Measurements from ENCODE around the gene MYPN. TPM values are rescaled to one million over a fixed set of nuclear protein-coding genes. Genes with fewer than 3 reads are reported as not detected.
A peak's percentile ranks its signal among the peaks of the same experiment; 100 is the strongest.

Gene MYPN
- total RNA-seq, 1 experiment from 2014 or later, result not detected

- Histone ChIP-seq H2BK15ac (ENCODE audit: low read depth, low read length) (no peak overlapping the region), H3K9ac (ENCODE audit: extremely low read depth, insufficient read length, low read length) (no peak overlapping the region), H3K79me2 (ENCODE audit: insufficient read depth, low read length) (no peaks in the 10 kb centered on the region), H3K27me3 (ENCODE audit: insufficient read depth, low read length) (no peaks in the 10 kb centered on the region), H3K23me2 (ENCODE audit: insufficient read length, low read depth, low read length, poor library complexity, severe bottlenecking) (no peaks in the 10 kb centered on the region), H3K4ac (ENCODE audit: low read depth, low read length) (no peak overlapping the region), H2BK20ac (ENCODE audit: low read depth, low read length, poor library complexity, severe bottlenecking) (no peak overlapping the region), H3K9me3 (ENCODE audit: control insufficient read depth, low read depth, low read length) (no peaks in the 10 kb centered on the region), H2AK5ac (ENCODE audit: insufficient read length, low read length) (no peak overlapping the region), H3K4me1 (ENCODE audit: insufficient read depth, low read length) (no peaks in the 10 kb centered on the region; the same call in 1 of the 2 replicates), H3K4me2 (ENCODE audit: insufficient read depth, insufficient read length, low read length) (no peak overlapping the region), H4K20me1 (ENCODE audit: control insufficient read depth, insufficient read depth, insufficient read length) (no peaks in the 10 kb centered on the region), H3K27ac (ENCODE audit: insufficient read length, low read depth, low read length) (no peak overlapping the region), H2BK12ac (ENCODE audit: insufficient read length, low read depth, low read length) (no peak overlapping the region), H3T11ph (ENCODE audit: low read length) (no peak overlapping the region), H3K23ac (ENCODE audit: insufficient read length, low read depth, low read length) (no peak overlapping the region), H3K14ac (ENCODE audit: insufficient read depth, low read length) (no peak overlapping the region), H2BK5ac (ENCODE audit: insufficient read length, low read length) (no peak overlapping the region), H2BK120ac (ENCODE audit: low read depth, low read length, poor library complexity, severe bottlenecking) (no peak overlapping the region), H4K91ac (ENCODE audit: insufficient read length, low read depth, low read length) (no peak overlapping the region), H4K8ac (replicated peaks; ENCODE audit: insufficient read length, low read depth, low read length) (no peak overlapping the region), H3K18ac (ENCODE audit: insufficient read length, low read depth, low read length) (no peak overlapping the region), H3K79me1 (ENCODE audit: insufficient read depth, low read depth, low read length, poor library complexity, severe bottlenecking) (no peaks in the 10 kb centered on the region), H4K5ac (ENCODE audit: insufficient read length, low read depth, low read length) (no peak overlapping the region), H3K56ac (ENCODE audit: insufficient read length, low read depth, low read length) (no peak overlapping the region), H2AFZ (ENCODE audit: low read length) (no peak overlapping the region)
- Mint-ChIP-seq H3K4me3 (no peak overlapping the region), H3K4me1 (peaks cover 4 to 11% of the 10 kb centered on the region in 2 experiments; a peak in 2 of 4 replicates), H3K27me3 (ENCODE audit: low read depth) (no peaks in the 10 kb centered on the region), H3K9me3 (no peaks in the 10 kb centered on the region), H3K27ac (no peak overlapping the region), H3K36me3 (ENCODE audit: insufficient read depth in 1 of 3, low read depth in 3 of 3) (peaks cover 0 to 4% (median 0%) of the 10 kb centered on the region in 3 experiments; a peak in 1 of 7 replicates)
- DNase-seq, result peak; percentile 39
- WGBS (ENCODE audit: extremely low coverage, insufficient read length, low lambda C conversion rate), result no CpG with 5 or more reads among the region's 4 CpGs
- TF ChIP-seq CTCF (conservative IDR thresholded peaks at IDR 0.05), result no peak
Measured at GRCh38 chr10:68096913-68097516, 12.3 kb upstream of the MYPN start.

All from H9 (cell line).